ENCODE results near the gene DCST2.

DNA sequence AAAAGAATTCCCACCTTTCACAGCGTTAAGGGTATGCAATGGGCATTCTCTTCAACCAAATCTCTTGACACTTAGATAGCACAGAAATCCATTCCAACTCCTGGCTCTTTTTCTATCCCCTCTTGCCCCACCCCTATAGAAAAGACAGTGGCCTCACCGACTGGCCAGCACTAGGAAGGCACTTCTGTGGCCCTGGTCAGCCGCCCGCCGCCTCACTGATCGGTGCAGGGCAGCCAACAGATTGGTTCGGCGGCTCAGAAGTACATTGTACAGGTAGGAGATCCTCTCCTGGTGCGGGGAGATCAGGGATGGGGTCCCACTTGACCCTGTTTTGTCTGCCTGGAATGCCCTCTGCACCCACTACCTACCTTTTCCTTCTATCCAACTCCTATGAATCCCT is 9.3 kb downstream of the DCST2 start:
- no peak for TF ChIP-seq POLR2A (IDR thresholded peaks at IDR 0.05; ENCODE audit: low read depth, low read length)
- TF ChIP-seq POLR2AphosphoS5 (IDR thresholded peaks at IDR 0.05; ENCODE audit: low read depth, low read length): no peak
- no peak for TF ChIP-seq TAF1 (IDR thresholded peaks at IDR 0.05; ENCODE audit: borderline replicate concordance, low read depth, low read length)

Measured in GM12892 (cell line).